GM19240 (cell line): ENCODE measurements around the gene PHF19.

Experiments
- DNase-seq: peaks from one replicate; pipeline ENCODE4 v3.0.0; 2011; ENCODE audit warnings: low spot score; ENCODE audit not compliant: insufficient read length

Gene PHF19

DNA sequence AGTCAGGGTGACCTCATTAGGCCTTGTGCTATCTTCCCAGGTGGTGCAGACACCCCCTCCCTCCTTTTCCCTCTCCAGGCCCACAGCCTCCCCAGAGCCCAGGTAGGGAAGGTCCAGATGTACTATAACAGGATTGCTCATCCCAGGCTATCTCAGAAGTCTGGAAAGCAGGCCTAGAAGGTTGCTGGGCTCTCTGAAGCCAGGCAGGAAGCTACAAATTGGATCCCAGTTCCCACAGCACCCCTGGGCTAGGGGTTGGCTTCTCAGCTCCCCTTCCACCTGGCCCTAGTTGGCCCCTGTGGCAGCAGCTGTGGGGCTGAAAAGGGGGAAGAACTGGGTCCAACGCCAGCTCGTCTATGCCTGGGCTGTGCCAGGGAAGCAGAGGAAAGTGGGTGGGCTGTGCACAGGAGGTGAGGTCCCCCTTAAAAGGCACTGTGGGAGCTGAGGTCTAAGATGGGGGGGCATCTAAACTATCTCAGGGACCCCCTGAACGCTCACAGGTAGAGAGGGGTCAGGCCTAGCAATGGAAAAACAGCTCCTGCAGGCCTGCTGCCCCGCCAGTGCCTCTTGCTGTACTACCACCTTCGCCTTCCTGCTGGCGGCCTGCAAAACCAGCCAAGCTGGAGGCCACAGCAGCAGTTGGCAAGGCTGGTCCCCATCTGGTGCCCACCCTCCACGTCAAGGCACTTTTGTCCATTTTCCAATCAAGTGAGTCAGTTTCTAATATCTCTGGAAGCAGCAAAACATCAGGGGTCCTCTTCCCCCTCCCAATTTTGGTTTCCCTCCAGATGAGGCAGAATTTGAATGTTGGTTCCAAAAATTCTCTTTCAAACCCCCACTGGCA is 20.9 kb downstream of the PHF19 start:
- DNase-seq: no peak

DNA sequence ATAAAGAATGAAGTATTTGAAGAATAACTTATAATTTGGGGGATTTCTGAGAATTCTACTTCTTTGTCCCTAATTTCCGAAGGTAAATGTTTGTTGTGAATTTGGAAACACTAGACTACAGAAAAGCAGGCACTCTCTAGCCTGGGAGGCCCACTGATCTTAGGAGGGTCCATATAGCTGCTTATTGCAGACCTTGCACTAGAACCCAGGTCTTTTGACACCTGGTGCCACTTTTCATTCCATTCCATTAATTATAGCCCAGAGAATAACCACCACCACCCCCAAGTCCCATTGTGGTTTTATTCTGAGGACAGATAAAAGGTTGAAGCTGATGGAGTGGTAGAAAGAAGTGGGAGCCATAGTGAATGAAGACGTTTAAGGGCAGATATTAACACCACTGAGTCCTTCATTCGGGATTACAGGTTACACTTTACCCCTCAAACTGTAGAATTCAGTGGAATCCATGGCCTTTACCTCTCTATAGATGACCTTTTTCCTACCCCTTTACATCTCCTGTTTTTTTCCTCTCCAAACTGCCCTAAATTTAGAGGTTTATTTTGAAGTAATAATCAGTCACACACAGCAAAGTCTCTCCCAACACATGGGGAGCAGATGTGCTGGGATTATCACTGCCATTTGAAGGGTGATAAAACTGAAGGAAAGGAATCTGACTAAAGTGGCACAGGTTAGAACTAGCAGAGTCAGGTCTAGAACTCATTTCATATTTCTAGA is 22.2 kb downstream of the PHF19 start:
- no peak for DNase-seq

DNA sequence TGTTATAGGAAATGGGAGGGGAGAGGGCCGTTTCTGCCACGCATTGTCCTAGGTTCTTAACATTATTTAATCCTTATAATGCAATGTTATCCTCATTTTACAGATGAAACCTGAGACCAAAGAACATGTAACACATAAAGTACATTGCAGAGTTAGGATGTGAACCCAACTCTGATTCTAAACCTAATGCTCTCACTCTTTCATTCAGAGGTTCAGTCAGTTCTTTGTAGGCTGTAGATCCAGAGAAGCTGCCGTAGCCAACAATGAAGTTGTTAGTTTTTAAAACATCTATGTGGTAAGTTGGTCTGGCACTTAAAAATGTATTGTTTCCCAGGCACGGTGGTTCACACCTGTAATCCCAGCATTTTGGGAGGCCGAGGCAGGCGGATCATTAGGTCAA is 23.8 kb downstream of the PHF19 start:
- DNase-seq: no peak

DNA sequence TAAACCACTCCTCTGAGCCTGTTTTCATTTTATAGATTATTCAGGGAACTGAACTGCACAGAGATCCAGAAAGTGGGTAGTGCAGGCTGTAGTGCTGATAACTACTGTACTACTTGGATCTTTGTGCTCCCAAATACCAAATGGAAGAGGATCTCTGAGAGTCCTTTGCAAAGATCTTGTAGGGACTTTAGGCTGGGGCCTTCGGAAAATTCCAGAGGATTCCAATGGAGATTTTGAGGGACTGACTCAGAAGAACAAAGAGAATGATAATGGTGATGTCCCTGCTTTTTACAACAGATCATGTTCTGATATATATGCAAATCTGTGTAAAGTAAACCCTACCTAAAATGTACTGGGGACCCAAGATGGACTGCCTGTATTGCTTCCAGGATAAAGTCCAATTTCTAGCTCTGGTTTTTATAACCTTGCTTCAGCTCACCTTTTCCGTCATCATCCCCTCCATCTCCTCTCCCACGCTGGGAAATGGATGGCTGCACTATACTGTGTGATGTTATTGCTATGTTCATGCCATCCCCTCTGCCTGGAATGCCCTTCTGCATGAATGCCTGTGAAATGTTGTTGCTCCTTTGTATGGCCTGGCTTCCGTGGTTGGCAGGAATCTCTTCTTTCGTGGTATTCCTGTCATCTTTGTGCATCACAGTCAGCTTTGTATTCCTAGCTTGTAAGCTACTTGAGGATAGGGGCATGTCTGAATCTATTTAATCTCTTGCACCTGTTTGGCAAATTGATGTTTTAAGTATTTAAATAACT is 24.6 kb downstream of the PHF19 start:
- no peak for DNase-seq

DNA sequence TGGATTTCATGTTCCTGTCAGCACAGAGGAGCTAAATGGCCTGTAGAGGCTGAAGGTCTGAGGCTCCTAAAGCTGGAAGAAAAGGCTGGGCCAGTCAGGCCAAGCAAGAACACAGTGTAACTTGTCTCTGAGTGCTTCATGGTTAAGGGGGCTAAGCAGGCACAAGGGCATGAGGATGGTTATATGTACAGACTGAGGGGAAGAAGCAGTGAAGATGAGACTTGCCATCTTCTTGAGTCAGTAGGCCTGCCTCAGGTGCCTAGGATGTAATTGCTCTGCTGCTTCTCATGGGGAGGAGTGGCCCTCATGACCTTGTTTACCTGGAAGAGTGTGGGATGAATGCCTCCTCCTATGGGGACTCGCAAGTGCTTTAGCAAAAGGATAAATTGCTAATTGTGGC is 25.5 kb downstream of the PHF19 start:
- no peak for DNase-seq

DNA sequence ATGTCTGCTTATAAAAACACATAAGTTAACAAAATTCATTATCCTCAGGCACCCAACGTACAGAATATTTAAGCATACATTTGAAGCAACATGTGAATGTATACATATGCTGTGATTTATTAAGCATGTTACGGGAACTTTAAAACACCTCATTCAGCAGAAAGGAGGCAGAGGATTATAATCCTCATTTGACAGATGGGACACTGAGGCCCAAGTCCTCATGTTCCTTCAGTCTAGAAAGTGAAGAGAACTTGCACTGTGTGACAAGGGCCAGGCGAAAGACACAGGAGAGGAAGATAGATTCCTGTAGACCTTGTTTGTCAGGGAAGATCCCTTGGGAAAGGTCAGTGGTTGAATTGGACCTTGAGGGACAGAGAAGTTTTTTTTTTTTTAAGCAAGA is 26.7 kb downstream of the PHF19 start:
- no peak for DNase-seq

DNA sequence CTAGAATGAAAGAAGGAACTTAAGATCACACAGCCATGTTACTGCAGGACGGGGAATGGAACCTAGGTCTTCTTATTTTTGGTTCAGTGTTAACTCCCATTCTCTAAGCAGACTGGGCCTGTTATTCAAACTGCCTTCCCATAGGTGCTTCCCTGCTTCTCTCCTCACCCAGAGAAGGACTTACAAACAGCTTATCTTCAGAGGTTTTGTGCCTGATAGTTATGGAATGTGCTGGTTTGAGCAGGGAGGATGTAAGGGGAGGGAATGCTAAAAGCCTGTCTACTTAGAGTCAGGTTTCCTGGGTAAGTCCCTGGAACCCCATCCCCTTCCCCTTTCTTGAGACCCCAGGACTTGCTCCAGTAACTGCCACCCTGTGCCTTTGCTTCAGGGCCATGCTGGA is 30.1 kb downstream of the PHF19 start:
- DNase-seq: no peak

DNA sequence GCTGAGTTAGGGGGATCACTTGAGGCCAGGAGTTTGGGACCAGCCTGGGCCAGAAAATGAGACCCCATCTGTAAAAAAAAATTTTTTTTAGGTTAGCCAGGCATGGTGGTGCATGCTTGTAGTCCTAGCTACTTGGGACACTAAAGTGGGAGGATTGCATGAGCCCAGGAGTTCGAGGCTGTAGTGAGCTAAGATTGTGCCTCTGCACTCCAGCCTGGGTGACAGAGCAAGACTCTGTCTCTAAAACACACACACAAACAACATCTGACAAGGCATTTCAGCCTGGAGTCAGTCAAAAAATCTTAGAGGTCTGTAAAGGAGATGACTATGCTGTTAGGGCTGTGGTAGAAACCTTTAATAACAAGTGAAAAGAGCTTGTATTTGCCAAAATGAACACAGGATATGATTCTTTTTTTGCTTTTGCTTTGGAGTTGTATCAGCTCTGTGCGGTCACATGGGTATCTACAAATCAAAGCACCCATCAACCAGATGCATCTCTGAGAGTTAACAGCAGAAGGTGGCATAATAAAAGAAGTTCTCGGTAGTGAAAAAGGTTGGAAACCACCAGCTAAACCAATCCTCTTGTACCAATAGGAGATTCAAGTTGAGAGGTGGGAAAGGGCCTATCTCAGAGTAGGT is 30.6 kb downstream of the PHF19 start:
- no peak for DNase-seq

DNA sequence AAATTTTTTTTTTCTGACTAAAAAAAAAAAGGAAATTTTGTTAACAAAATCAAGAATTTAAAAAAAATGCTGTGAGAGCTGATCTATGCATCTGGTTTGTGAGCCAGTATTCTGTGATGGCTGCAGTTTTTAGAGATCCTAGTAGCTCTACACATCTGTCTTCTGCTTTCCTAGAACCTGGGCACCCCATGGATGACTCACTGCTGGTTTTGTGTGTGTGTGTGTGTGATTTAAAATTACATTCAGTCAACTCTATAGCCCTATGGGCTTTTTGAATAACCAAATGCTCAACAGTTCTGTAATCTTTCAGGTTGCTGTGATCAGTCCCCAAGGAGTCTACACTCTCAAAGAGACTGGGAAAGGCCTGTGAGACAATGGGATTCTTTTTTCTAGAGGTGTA is 31.7 kb downstream of the PHF19 start:
- no peak for DNase-seq

DNA sequence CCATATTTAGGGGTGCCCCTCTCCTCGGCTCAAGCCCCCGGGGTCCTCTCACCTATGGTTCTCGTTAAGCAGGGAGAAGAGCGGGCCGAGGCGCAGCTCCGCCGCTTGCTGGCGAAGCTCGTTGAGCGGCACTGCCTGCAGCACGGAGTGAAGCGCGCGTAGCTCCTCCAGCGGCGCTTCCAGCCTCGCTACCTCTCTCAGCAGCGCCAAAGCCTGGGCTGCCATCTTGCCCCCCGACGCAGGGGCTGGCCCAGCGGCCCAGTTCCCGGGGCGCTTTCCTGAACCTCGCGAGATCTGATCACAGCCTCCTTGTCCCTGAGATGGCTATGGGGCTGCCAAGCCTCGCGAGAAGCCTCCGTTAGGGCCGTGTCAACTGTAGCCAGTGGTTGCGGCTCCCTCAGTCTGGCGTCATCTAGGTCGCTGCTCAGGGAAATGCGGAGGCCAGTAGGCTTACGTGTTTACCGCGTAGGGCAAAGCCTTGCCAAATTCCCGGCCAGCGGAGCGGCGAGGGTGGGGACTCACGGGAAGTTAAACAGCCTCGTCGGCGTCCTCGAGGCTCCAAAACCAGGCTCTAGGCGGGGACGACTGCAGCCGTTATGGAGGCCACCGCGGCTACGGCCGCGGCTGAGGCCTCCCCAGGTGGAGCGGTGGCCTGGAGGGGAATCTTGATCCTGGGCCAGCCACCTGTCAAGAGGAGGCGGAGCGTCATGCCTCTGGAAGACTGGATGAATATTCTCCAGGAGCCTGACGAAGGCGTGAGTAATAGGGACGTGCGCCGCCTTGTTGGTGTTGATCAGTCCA is 34.1 kb downstream of the PHF19 start, which contains the start of gene PSMD5:
TSS of gene PSMD5 (minus strand) at position 238 of the 801 bp plus-strand sequence. CDS start at position 225, 13 bp downstream.
- peak; percentile 94 for DNase-seq

DNA sequence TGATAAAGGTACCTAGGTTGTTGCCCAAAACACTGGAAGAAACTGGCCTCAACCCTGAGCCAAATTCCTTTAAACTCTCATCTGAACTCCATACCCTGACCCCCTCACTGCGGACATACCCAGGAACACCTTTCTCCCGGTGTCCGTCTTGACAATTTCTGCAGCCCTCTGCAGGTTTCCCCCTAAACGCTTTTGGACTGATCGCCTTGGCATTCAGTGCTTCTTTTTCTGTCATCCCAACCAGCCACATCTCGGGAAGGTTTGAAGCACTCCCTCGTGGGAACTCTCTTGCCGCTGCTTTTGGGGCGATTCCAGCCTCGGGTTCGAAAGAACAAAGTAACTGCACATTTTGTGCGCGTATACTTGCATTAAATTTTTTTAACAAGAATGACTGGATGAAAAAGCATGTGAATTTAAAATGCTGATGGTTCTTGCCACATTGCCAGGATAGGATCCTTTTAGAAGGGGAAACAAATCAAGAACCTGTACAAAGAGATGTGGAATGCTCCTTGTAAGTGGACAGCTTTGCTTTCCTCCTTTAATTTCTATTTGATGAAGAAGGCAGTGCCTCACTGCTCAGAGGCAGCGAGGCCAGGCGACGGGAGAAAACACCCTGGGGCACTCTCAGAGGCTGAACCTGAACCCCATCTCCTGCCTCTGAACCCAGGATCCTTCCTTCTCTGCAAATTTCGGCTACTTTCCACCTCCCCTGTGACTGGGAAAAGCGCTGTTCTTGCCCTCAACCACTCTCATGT is 34.9 kb downstream of the PHF19 start:
- no peak for DNase-seq

DNA sequence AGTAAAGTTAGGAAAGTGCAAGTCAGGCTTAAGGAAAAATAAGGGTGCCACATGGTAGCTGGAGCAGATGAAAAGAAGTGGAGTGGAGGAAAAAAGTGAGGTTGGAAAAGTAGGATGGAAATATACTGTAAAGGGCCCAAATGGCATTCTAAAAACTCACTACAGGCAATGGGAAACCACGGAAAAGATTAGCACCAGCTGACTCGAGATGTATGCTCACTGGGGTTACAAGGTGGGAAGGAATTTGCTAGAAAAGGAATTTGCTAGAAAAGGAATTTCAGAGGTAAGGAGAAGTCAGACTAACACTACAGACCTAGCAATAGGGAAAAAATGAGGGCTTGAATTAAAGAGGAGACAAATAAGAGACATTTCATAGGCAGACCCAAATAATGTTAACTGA is 37.8 kb downstream of the PHF19 start:
- no peak for DNase-seq

DNA sequence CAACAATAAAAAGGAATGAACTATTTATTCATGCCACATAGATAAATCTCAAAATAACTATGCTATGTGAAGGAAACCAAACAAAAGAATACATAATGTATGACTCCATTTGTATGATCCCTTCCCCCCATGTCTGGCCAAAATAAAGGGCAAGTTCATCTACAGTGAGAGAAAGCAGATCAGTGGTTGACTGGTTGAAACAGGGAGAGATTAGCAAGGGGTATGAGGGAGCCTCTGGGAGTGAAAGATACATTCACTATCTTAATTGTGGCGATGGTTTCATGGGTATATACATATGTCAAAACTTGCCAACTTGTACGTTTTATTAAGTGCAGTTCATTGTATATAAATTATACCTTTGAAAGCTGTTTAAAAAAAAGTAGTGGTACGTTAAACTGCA is 39.1 kb downstream of the PHF19 start:
- DNase-seq: no peak

DNA sequence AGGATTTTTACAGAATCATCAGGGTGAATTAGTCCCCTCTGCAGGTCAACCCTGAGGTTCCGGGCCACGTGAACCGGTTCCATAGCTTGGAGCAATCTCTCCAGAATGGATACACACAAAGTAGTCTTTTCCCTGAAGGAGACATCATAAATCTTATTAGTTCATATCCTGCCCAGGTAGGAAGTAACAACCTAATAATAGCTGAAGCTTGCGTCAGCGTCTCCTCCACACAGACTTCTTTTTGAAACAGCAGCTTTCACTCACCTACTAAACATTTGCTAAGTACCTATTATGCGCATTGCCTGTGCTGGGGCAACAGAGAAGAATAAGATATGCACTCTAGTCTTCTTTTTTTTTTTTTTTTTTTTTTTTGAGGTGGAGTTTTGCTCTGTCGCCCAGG is 43.7 kb downstream of the PHF19 start:
- no peak for DNase-seq

DNA sequence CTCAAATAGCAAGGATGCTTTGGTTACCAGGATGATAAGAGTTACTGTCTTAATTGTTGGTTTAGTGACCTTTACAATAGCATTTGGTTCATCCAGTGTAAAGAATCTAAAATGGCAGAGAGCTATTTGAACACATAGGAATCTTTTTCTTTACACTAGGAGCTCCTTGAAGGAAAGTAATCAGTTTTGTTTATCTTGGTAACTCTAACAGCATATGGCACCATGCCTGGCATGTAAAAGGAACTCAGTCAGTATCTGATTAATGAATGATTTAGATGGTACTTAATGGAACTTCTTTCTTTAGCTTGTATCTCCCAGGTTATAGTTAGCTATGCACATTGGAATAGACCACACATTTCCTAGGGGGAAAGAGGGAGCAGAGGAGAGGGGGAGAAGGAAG is 44.2 kb downstream of the PHF19 start:
- no peak for DNase-seq

DNA sequence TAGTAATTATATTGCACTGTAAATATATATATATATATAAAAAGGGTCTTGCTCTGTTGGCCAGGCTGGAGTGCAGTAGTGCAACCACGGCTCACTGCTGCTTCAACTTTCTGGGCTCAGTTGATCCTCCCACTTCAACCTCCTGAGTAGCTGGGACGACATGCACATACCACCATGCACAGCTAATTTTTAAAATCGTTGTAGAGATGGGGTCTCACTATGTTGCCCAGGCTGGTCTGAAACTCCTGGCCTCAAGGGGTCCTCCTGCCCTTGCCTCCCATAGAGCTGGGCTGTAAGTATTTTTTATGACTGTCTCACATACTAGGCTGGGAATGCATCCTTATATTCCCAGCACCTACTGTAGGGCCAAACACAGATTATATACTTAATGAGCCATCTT is 46.1 kb downstream of the PHF19 start:
- no peak for DNase-seq

DNA sequence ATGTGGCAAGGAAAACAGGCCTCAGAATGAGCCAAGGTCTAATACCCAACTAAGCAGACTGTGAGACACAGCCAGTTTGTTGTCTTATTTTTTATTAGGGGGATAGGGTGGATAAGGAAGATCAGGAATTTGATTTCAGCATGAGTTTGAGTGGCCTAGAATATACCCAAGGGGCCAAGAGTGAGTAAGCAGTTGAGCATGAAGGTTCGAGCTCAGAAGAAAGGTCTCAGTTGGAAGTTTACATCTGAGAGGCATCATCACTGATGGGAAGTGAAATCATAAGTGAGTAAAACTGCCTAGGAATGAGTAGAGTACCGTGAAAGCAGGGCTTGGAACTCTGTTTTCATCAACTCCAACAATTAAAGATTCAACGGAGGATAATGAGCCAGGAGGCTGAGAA is 46.8 kb downstream of the PHF19 start:
- DNase-seq: no peak

DNA sequence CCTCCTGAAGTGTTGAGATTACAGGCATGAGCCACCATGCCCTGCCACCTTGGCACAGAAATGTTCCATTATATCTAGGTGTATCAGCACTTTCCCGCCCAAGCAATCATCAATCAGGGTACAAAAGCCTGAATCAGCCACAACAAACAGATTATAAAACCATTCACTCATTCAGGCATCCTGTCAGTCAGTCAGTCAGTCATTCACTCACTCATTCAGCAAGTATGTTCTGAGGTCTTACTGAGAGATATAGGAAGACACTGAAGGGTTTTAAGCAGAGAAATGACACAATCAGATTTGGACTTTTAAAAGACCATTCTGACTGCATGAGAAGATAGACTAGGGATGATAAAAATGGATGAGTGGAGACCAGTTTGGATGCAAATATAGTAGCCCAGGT is 47.3 kb downstream of the PHF19 start:
- no peak for DNase-seq

DNA sequence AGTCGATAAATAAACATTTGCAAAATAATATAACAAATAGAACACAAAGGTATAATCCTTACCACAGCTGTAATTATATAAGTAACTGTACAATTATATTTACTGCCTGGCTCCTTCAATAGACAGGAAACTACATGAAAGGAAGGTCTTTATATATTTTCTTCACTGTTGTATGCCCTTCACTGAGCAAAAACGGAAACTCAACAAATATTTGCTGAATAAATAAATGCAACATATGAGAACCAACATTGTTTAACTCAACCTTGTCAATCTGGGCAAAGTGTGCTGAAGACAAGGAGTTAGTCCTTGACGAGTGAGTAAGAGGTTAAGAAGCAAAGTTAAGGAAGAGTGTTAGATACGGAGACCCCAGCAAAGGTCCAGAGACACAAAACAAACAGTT is 56.9 kb downstream of the PHF19 start:
- DNase-seq: no peak

DNA sequence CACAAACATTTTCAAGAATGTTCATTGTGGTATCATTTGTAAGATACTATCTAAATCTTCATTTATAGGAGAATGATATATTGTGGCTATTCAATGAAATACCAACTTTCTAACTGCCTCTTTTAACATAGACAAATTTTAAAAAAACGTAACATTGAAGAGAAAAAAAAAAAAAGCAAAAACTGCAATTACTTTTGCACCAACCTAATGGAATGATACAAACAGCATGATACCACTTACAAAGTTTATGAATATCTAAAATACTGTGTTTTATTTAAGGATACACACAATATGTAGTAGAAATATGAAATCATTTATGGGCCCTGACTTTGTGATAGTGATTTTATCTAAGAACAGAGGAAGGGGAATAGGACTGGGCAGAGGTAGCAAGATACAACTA is 58.4 kb downstream of the PHF19 start:
- DNase-seq: no peak
